ENCODE results near the gene GPR151.

DNA sequence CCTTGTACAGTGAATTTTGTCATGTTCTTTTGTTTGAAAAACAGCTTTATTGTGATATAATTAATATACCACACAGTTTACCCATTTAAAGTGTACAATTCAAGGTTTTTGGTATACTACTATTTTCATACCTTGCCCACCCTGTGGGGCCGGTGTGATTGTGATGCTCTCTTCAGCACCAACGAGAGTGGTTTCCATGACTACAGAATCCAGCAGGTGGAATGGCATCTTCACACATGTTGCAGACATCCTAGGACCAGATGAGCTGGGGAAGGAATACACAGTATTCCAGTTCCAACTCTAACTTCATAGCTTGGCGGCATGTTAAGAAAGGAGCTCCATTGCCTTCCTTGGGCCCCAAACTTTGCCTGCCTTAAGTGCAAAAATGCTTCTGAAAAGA lies 7.7 kb upstream of the GPR151 start:
- TF ChIP-seq, protein P1, sequence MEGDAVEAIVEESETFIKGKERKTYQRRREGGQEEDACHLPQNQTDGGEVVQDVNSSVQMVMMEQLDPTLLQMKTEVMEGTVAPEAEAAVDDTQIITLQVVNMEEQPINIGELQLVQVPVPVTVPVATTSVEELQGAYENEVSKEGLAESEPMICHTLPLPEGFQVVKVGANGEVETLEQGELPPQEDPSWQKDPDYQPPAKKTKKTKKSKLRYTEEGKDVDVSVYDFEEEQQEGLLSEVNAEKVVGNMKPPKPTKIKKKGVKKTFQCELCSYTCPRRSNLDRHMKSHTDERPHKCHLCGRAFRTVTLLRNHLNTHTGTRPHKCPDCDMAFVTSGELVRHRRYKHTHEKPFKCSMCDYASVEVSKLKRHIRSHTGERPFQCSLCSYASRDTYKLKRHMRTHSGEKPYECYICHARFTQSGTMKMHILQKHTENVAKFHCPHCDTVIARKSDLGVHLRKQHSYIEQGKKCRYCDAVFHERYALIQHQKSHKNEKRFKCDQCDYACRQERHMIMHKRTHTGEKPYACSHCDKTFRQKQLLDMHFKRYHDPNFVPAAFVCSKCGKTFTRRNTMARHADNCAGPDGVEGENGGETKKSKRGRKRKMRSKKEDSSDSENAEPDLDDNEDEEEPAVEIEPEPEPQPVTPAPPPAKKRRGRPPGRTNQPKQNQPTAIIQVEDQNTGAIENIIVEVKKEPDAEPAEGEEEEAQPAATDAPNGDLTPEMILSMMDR (IDR thresholded peaks at IDR 0.05 in 4 of 5, conservative IDR thresholded peaks at IDR 0.05 in 1 of 5) = no peak
- no peak for TF ChIP-seq POLR2A (IDR thresholded peaks at IDR 0.05)

Data from gastrocnemius medialis (tissue), 4 donors.